ENCODE data around the gene NELFE.
"Not testable (repeated sequence)": the region's sequence is repeated elsewhere in the genome, so short reads cannot be mapped to it uniquely, and the experiment has no call there.

The NELFE gene

DNA sequence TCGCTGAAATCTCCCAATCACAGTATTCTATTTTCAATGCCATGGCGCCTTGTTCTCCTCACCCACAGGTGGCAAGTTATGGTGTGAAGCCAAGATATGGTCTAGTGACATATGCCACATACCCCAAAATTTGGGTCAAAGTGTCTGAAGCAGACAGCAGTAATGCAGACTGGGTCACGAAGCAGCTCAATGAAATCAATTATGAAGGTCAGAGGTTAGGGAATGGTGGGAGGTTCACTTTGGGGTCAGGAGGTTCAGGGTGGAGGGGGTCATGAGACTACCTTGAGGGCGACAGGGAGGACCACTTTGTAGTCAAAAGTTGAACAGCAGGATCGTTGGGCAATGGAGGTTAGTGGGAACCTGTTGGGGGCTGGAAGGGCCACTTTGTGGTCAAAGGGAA, 10.5 kb downstream of the NELFE start:
- no peak for DNase-seq

DNA sequence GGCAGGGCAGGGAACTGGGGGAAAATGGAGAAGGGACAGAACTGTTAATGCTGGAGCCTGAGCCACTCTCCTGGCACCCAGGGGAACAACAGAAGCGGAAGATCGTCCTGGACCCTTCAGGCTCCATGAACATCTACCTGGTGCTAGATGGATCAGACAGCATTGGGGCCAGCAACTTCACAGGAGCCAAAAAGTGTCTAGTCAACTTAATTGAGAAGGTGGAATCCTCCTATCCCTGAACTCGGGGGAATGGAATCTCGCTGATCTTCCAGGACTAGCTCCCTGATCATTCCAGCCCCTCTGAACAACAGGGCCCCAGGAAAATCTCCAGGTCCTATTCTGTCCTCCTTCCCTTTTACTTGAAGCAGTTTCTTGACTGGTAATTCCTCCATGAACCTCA, 10.9 kb downstream of the NELFE start:
- no peak for DNase-seq

DNA sequence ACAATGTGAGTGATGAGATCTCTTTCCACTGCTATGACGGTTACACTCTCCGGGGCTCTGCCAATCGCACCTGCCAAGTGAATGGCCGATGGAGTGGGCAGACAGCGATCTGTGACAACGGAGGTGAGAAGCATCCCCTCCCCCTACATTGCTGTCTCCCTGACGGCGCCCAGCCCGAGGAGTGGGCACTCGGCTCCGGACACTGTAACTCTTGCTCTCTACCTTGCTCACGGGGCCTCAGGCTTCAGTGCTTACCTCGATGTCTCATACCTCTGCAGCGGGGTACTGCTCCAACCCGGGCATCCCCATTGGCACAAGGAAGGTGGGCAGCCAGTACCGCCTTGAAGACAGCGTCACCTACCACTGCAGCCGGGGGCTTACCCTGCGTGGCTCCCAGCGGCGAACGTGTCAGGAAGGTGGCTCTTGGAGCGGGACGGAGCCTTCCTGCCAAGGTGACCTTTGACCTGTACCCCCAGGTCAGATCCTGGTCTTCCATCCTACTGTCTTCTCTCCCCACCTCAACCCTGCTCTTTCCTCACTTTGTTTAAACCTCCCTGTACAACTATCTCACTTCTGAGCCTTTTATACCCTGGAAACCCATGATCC, 11.6 kb downstream of the NELFE start:
- no peak for DNase-seq

DNA sequence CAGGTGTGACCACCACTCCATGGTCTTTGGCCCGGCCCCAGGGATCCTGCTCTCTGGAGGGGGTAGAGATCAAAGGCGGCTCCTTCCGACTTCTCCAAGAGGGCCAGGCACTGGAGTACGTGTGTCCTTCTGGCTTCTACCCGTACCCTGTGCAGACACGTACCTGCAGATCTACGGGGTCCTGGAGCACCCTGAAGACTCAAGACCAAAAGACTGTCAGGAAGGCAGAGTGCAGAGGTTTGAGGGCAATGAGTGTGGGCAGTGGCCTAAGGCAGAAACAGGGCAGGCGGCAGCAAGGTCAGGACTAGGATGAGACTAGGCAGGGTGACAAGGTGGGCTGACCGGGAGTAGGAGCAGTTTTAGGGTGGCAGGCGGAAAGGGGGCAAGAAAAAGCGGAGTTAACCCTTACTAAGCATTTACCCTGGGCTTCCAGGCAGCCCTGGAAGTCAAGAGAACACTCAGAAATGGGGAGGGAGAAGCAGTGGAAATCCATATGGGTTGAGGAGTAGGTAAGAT, 12.3 kb downstream of the NELFE start:
- no peak for DNase-seq

DNA sequence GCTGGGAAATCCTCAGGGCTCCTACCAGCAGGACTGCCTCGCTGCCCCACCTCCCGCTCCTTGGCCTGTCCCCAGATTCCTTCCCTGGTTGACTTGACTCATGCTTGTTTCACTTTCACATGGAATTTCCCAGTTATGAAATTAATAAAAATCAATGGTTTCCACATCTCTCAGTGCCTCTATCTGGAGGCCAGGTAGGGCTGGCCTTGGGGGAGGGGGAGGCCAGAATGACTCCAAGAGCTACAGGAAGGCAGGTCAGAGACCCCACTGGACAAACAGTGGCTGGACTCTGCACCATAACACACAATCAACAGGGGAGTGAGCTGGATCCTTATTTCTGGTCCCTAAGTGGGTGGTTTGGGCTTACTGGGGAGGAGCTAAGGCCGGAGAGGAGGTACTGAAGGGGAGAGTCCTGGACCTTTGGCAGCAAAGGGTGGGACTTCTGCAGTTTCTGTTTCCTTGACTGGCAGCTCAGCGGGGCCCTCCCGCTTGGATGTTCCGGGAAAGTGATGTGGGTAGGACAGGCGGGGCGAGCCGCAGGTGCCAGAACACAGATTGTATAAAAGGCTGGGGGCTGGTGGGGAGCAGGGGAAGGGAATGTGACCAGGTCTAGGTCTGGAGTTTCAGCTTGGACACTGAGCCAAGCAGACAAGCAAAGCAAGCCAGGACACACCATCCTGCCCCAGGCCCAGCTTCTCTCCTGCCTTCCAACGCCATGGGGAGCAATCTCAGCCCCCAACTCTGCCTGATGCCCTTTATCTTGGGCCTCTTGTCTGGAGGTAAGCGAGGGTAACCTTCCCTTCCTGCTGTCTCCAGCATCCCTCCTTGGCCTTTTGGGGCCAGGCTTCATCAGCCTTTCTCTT, 13.0 kb downstream of the NELFE start, which contains the start of gene CFB:
CFB (plus strand) TSS at position 589 of the 863 bp plus-strand sequence; CDS start at position 716, 127 bp downstream.
- DNase-seq, result no peak

DNA sequence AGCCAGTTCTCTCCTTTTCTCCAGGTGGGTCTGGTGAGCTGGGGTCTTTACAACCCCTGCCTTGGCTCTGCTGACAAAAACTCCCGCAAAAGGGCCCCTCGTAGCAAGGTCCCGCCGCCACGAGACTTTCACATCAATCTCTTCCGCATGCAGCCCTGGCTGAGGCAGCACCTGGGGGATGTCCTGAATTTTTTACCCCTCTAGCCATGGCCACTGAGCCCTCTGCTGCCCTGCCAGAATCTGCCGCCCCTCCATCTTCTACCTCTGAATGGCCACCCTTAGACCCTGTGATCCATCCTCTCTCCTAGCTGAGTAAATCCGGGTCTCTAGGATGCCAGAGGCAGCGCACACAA, 13.6 kb downstream of the NELFE start:
- DNase-seq, result no peak

DNA sequence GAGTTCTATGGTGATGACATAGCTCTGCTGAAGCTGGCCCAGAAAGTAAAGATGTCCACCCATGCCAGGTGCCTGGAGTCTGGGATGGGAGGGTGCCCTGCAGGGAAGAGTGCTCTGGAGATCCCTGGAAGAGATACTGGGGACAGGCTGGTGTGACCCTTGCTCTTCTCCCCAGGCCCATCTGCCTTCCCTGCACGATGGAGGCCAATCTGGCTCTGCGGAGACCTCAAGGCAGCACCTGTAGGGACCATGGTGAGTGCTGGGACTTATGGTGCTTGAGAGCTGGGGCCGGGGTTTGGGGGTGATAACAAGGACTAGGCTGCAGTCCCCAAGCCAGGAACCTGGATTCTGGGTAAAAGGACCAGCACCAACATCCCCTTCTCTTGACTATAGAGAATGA, 15.0 kb downstream of the NELFE start:
- no peak for DNase-seq

DNA sequence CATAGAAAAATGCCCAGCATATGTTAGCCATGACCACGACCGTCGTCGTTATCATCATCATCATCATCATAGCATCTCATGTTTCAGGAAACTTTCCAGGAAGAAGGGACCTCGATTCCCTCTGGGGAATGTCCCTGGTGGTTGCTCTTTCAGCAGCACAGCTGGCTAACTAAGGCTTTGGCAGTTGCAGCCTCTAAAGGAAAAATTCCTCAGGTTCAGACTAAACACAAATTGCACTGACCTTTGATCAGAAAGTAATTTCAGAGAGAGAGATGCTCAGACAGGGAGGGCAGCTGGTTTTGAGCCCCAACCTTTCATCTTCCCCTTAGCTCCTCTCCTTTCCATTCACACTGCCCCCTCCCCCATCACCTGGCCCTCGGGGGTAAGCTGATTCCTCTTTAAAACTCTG, 18.5 kb downstream of the NELFE start:
- no peak for DNase-seq

DNA sequence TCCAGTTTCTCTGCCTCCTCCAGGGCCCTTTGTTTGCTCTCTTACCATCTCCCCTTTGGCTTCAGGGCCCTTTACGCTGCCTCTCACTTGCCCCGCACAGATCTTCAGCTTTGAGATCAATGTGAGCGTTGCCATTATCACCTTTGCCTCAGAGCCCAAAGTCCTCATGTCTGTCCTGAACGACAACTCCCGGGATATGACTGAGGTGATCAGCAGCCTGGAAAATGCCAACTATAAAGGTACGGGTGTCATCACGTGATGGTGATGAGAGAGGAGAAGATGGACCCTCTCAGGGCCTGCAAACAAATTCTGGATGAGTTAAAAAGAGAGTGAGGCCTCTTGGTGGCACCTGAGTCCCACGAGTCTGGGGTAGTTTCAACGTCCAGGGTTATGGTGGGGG, 22.9 kb downstream of the NELFE start:
- no peak for DNase-seq

DNA sequence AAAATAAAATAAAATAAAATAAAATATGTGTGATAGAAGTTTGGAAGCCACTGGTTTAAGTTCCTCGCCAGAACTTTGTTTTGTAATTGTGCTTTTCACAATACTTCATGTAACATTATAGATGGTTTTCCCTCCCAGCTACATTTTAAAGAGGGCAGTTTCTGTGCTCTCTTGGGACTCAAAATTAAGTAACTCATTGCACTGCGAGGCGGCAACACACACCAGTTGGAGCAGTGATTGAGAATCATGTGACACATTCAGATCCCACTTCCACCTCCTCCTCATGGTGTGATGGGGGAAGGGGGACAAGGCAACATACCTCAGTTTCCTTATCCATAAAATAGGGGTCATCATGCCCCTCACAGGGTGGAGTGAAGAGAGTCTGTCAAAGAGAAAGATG, 23.8 kb downstream of the NELFE start:
- no peak for DNase-seq

DNA sequence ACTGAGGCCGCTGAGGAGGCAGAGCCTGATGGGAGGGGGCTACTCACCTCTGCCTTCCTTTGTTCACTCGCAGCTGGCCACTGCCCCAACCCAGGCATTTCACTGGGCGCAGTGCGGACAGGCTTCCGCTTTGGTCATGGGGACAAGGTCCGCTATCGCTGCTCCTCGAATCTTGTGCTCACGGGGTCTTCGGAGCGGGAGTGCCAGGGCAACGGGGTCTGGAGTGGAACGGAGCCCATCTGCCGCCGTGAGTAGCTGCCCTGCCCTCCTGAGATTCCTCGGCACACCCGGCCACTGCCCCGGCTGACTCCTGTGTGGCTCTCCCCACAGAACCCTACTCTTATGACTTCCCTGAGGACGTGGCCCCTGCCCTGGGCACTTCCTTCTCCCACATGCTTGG, 25.2 kb downstream of the NELFE start:
- no peak for DNase-seq

DNA sequence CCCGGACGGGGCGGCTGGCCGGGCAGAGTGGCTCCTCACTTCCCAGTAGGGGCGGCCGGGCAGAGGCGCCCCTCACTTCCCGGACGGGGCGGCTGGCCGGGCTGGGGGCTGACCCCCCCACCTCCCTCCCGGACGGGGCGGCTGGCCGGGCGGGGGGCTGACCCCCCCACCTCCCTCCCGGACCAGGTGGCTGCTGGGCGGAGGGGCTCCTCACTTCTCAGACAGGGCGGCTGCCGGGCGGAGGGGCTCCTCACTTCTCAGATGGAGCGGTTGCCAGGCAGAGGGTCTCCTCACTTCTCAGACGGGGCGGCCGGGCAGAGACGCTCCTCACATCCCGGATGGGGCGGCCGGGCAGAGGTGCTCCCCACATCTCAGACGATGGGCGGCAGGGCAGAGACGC, 26.6 kb downstream of the NELFE start:
- DNase-seq, result not testable (repeated sequence)

DNA sequence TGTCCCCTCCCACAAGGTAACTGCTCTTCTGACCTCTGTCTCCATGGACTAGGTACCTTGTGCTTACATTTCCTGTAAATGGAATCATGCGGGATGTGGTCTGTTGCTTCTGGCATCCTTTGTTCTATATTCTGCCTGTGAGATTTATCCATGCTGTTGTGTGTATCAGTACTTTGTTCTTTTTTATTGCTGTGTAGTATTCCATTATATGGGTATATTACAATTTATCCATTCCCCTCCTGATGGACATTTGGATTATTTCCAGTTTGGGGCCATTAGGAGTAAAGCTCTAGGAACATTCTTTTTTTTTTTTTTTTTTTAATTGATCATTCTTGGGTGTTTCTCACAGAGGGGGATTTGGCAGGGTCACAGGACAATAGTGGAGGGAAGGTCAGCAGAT, 27.8 kb downstream of the NELFE start:
- DNase-seq, result no peak

DNA sequence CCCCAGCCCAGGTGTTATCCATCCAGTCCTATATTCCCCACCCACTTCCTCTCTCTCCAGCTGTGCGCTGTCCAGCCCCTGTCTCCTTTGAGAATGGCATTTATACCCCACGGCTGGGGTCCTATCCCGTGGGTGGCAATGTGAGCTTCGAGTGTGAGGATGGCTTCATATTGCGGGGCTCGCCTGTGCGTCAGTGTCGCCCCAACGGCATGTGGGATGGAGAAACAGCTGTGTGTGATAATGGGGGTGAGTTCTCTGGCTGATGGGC, 30.2 kb downstream of the NELFE start:
- no peak for DNase-seq

DNA sequence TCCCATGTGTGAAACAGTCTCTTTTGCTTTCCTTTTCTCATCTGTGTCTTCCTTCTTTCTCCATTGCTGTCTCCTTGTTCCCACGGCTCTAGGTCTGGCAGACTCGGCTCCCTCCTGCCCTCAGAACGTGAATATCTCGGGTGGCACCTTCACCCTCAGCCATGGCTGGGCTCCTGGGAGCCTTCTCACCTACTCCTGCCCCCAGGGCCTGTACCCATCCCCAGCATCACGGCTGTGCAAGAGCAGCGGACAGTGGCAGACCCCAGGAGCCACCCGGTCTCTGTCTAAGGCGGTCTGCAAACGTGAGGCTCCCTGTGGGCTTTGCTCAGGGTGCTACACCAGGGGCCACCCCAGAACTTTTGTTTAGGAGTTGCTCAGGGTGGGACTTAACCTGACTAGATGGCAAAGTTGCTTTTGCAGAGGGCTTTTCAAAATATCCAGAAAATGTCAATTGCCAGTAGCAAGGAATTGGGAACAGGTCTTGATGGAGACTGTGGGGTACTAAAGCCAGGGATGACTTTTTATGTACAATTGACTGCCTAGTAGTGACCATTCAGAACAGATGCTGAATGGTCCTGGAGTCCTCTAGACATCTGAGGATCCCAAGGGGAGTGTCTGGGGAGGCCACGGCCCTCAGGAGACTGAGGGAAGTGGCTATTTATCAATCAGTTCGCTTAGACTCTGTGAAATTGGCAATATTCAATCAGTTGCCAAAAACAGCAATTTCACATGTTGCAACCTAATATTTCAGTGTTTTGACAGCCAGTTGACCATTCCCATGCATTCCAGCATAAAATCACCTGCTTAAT, 30.7 kb downstream of the NELFE start:
- DNase-seq, result no peak

DNA sequence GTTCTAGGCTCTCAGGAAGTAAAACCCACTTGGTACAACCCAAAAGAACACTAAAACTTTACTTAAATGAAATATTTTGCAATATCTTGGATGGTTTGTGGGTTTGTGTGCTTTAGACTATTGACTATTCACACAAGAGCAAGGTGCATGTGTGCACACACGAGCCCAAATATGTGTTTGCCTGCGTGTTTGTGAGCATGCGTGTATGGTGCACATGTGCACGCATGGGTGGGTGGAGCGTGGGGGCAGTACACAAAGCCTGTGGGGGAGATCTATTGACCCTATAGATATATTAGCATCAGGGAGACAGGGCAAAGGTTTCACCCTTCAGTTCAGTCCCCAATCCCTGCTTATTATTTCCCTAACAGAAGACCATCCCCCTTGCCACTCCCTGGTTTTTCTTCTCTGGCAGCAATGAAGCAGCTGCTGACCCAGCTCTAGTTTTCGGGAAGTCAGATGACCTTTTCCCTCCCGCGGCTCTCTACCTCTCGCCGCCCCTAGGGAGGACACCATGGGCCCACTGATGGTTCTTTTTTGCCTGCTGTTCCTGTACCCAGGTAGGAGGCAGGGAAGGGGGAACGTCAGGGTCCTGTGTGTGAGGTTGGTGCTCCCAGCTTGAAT, 31.4 kb downstream of the NELFE start, which contains the start of gene C2:
C2 (plus strand) TSS at position 476 of the 621 bp plus-strand sequence; CDS start at position 512, 36 bp downstream.
- no peak for DNase-seq

DNA sequence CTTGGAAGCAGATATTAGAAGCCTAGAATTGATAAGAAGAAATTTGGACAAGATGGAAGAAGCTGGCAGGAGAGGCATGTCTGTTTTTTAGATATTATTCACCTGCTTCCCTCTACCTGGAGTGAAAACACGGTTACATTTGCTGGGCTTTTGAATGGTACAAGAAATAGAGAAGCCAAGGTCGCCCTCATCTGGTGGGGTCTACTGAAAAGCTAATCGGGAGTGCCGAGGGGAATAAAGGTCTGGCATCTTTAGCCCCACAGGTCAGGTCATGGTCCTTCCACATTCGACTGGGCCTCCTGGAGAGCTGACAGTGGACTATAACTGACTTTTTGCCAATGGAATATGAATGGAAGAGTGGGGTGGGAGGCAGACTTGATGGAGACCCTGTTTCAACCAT, 35.8 kb downstream of the NELFE start:
- DNase-seq, result peak in 1 of 2 donors; percentile 6

DNA sequence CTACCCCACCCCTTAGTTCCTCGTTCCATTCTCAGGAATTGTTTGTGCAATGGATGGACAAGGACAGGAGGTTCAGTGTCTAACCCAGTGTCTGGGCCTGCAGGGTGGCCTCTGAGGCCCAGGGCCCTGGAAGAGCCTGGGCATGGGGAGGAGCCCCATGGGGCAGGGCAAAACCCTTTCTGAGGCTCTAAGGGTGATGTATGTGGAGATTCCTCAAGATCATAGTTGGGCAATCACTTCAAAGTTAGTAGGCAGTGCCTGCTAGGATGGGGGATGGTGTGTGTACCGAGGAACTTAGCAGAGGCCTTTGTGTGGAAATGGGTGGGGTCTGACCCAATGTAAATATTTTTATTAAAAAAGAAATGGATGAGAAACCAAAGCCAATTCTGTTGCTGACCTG, 38.0 kb downstream of the NELFE start:
- no peak for DNase-seq

DNA sequence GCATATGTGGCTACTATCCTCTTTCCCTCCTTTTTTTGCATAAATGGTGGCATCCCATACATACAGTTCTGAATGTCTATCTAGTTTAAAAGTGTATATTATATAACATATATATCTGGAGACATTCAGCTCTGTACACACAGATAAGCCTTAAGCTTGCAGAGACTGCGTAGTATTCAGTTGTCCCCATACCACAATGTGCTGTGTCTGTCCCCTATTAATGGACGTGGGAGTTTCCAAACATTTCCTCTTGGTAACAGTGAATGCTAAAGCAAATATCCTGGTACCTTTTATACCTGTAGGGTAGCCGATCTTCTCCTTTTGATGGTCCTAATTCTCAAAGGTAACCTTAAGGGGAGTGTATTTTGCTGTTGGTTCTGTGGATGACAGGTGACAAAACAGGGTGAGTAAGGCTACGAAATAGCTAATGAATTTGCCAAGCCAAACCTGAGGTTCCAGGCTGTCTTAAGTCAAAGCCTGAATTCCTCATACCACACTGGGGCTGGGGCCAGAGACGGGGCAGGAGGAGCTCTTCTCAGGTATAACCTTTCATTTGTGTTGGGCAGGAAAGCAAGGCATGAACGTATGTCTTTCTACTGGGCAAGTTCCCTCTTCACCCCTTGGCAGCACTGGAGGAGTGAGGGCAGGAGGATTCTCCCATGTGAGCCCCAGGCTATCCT, 39.0 kb downstream of the NELFE start:
- no peak for DNase-seq

DNA sequence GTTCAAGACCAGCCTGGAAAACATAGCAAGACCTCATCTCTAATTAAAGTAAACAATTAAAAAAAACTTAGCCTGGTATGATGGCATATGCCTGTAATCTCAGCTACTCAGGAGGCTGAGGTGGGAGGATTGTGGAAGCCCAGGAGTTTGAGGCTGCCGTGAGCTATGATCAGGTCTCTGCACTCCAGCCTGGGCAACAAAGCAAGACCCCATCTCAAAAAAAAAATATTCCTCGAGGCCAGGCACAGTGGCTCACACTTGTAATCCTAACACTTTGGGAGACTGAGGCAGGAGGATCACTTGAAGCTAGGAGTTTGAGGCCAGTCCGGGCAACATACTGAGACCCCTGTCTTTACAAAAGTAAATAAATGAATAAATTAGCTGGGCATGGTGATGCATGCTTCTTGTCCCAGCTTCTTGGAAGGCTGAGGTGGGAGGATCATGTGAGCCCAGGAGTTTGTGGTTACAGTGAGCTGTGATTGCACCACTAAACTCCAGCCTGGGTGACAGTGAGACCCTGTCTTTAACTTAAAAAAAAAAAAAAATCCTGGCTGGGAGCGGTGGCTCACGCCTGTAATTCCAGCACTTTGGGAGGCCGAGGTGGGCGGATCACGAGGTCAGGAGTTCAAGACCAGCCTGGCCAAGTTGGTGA, 40.6 kb downstream of the NELFE start:
- no peak for DNase-seq

DNA sequence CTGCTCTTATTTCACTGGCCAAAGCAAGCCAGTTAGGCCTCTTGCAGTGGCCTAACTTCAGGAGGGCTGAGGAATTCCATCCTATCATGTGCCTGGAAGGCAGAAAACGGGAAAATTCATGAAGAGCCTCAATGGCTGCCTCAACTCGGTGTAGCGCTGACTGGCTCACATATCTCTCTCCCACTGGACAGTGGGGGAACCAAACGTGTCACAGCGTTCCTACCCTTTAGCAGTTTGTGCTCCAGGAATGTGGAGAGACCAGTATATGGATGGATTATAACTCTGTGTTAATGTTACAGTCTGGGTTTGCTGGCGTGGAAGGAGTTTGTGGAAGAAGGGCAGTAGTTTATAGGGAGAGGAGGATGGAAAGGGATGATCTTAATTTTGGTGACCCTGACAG, 43.0 kb downstream of the NELFE start:
- DNase-seq, result no peak

DNA sequence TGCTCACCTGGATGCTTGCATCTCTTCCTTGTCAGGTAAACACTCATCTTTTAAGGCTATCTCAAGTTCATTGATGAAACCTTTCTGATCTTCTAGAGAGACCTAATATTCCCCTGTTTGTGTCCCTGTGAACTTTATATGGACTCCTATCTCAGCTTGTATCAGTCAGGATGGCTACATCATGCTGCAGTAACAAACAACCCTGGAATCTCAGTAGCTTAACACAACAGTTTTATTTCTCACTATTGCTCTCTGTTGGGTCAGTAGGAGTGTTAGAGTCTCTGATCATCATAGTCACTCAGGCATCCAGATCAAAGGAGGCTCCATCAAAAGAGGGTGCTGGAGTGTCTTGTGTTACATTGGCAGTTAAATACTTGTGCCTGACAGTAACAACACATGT, 43.4 kb downstream of the NELFE start:
- DNase-seq, result no peak

Measured in stimulated activated CD4-positive, alpha-beta T cell treated with anti-CD3 and anti-CD28 coated beads, Interleukin-2, amount 100 ng/mL, for 48 hours (primary cell).